ENCODE measurements around the gene PLTP.
"Not testable (repeated sequence)": the region's sequence is repeated elsewhere in the genome, so short reads cannot be mapped to it uniquely, and the experiment has no call there.

The PLTP gene

GRCh38 chr20:45958593-45958992, 46.6 kb upstream of the PLTP start:
- H3K23ac ChIP-seq (ENCODE audit: low read depth, low read length, poor library complexity) = no peak overlapping the region
- H3K27ac ChIP-seq (replicated peaks; ENCODE audit: low read length) = no peak overlapping the region
- H2BK5ac ChIP-seq (ENCODE audit: low read length) = no peak overlapping the region
- no peak overlapping the region for H3K4me2 ChIP-seq (ENCODE audit: insufficient read depth, low read length, poor library complexity, severe bottlenecking)
- no peaks in the 10 kb centered on the region for H3K4me1 ChIP-seq (ENCODE audit: control insufficient read depth in 2 of 2, insufficient read depth in 1 of 2, low read depth in 1 of 2, low read length in 2 of 2)
- peaks cover 0 to 2% of the 10 kb centered on the region in 2 donors for H3K9me3 ChIP-seq (replicated peaks in 1 of 2; ENCODE audit: control insufficient read depth in 2 of 2, insufficient read depth in 1 of 2, low read depth in 1 of 2, low read length in 2 of 2)
- WGBS, 2 donors (ENCODE audit: extremely low coverage in 2 of 2, insufficient read length in 2 of 2, insufficient replicate concordance in 1 of 2) = no CpG with 5 or more reads among the region's 4 CpGs
- peaks cover 44 to 76% of the 10 kb centered on the region in 2 donors for H3K36me3 ChIP-seq (replicated peaks in 1 of 2; ENCODE audit: control insufficient read depth in 2 of 2, insufficient read depth in 2 of 2, low read length in 2 of 2)
- H4K8ac ChIP-seq (ENCODE audit: low read depth, low read length) = no peak overlapping the region
- H3K14ac ChIP-seq (ENCODE audit: low read length) = no peak overlapping the region
- no peak overlapping the region for H3K4ac ChIP-seq (ENCODE audit: low read length)
- H2BK120ac ChIP-seq (ENCODE audit: low read depth, low read length) = no peak overlapping the region
- H2BK15ac ChIP-seq (ENCODE audit: low read length) = no peak overlapping the region
- H3K9ac ChIP-seq (ENCODE audit: low read depth, low read length, poor library complexity) = no peak overlapping the region
- H3K27me3 ChIP-seq (ENCODE audit: control insufficient read depth in 3 of 3, insufficient read depth in 3 of 3, low read depth in 1 of 3, low read length in 3 of 3) = no peaks in the 10 kb centered on the region
- no peak overlapping the region for H2AFZ ChIP-seq (ENCODE audit: low read length)
- no peak overlapping the region for H2BK12ac ChIP-seq (ENCODE audit: low read length)
- no peaks in the 10 kb centered on the region for H3K79me1 ChIP-seq (ENCODE audit: low read depth, low read length)
- no peak overlapping the region for H4K91ac ChIP-seq (ENCODE audit: low read depth, low read length, poor library complexity)
- H3K18ac ChIP-seq (ENCODE audit: low read length) = no peak overlapping the region
- no peak overlapping the region for H2AK5ac ChIP-seq (ENCODE audit: low read depth, low read length)
- DNase-seq (ENCODE audit: low spot score) = no peak
- no peak overlapping the region for H3K4me3 ChIP-seq (ENCODE audit: low read length in 2 of 2)

GRCh38 chr20:45957021-45957941, 45.3 kb upstream of the PLTP start:
- no peak overlapping the region for H4K91ac ChIP-seq (ENCODE audit: low read depth, low read length, poor library complexity)
- no peak overlapping the region for H2AK5ac ChIP-seq (ENCODE audit: low read depth, low read length)
- H3K23ac ChIP-seq (ENCODE audit: low read depth, low read length, poor library complexity) = no peak overlapping the region
- H3K4me3 ChIP-seq (ENCODE audit: low read length in 2 of 2) = no peak overlapping the region
- H3K18ac ChIP-seq (ENCODE audit: low read length) = no peak overlapping the region
- DNase-seq (ENCODE audit: low spot score) = no peak
- no peaks in the 10 kb centered on the region for H3K4me1 ChIP-seq (ENCODE audit: control insufficient read depth in 2 of 2, insufficient read depth in 1 of 2, low read depth in 1 of 2, low read length in 2 of 2)
- H2BK12ac ChIP-seq (ENCODE audit: low read length) = no peak overlapping the region
- H2BK15ac ChIP-seq (ENCODE audit: low read length) = no peak overlapping the region
- H2BK120ac ChIP-seq (ENCODE audit: low read depth, low read length) = no peak overlapping the region
- H4K8ac ChIP-seq (ENCODE audit: low read depth, low read length) = no peak overlapping the region
- no peak overlapping the region for H3K4ac ChIP-seq (ENCODE audit: low read length)
- H3K9me3 ChIP-seq (replicated peaks in 1 of 2; ENCODE audit: control insufficient read depth in 2 of 2, insufficient read depth in 1 of 2, low read depth in 1 of 2, low read length in 2 of 2) = peaks cover 0 to 2% of the 10 kb centered on the region in 2 donors
- H3K27me3 ChIP-seq (ENCODE audit: control insufficient read depth in 3 of 3, insufficient read depth in 3 of 3, low read depth in 1 of 3, low read length in 3 of 3) = no peaks in the 10 kb centered on the region
- H2AFZ ChIP-seq (ENCODE audit: low read length) = no peak overlapping the region
- no peaks in the 10 kb centered on the region for H3K79me1 ChIP-seq (ENCODE audit: low read depth, low read length)
- no peak overlapping the region for H3K27ac ChIP-seq (replicated peaks; ENCODE audit: low read length)
- H3K4me2 ChIP-seq (ENCODE audit: insufficient read depth, low read length, poor library complexity, severe bottlenecking) = no peak overlapping the region
- no peak overlapping the region for H3K14ac ChIP-seq (ENCODE audit: low read length)
- no peak overlapping the region for H3K9ac ChIP-seq (ENCODE audit: low read depth, low read length, poor library complexity)
- H3K36me3 ChIP-seq (replicated peaks in 1 of 2; ENCODE audit: control insufficient read depth in 2 of 2, insufficient read depth in 2 of 2, low read length in 2 of 2) = peaks cover 42 to 78% of the 10 kb centered on the region in 2 donors
- H2BK5ac ChIP-seq (ENCODE audit: low read length) = no peak overlapping the region
- WGBS, 2 donors (ENCODE audit: extremely low coverage in 2 of 2, insufficient read length in 2 of 2, insufficient replicate concordance in 1 of 2) = no CpG with 5 or more reads among the region's 19 CpGs

GRCh38 chr20:45956326-45956725, 44.4 kb upstream of the PLTP start:
- H3K14ac ChIP-seq (ENCODE audit: low read length); H3K27me3 ChIP-seq (ENCODE audit: control insufficient read depth in 3 of 3, insufficient read depth in 3 of 3, low read depth in 1 of 3, low read length in 3 of 3); H2BK15ac ChIP-seq (ENCODE audit: low read length); H3K79me1 ChIP-seq (ENCODE audit: low read depth, low read length); H3K27ac ChIP-seq (replicated peaks; ENCODE audit: low read length); H3K4me1 ChIP-seq (ENCODE audit: control insufficient read depth in 2 of 2, insufficient read depth in 1 of 2, low read depth in 1 of 2, low read length in 2 of 2); H3K9ac ChIP-seq (ENCODE audit: low read depth, low read length, poor library complexity); DNase-seq (ENCODE audit: low spot score); H3K4me2 ChIP-seq (ENCODE audit: insufficient read depth, low read length, poor library complexity, severe bottlenecking); H3K4ac ChIP-seq (ENCODE audit: low read length); H4K8ac ChIP-seq (ENCODE audit: low read depth, low read length); H3K18ac ChIP-seq (ENCODE audit: low read length); H3K9me3 ChIP-seq (replicated peaks in 1 of 2; ENCODE audit: control insufficient read depth in 2 of 2, insufficient read depth in 1 of 2, low read depth in 1 of 2, low read length in 2 of 2); H4K91ac ChIP-seq (ENCODE audit: low read depth, low read length, poor library complexity); H3K4me3 ChIP-seq (ENCODE audit: low read length in 2 of 2); H2AFZ ChIP-seq (ENCODE audit: low read length); H2BK5ac ChIP-seq (ENCODE audit: low read length); H2BK12ac ChIP-seq (ENCODE audit: low read length); H2AK5ac ChIP-seq (ENCODE audit: low read depth, low read length); H3K23ac ChIP-seq (ENCODE audit: low read depth, low read length, poor library complexity); H2BK120ac ChIP-seq (ENCODE audit: low read depth, low read length): not testable (repeated sequence)
- H3K36me3 ChIP-seq (replicated peaks in 1 of 2; ENCODE audit: control insufficient read depth in 2 of 2, insufficient read depth in 2 of 2, low read length in 2 of 2) = peaks cover 45 to 78% of the 10 kb centered on the region in 2 donors
- no CpG with 5 or more reads among the region's 10 CpGs for WGBS, 2 donors (ENCODE audit: extremely low coverage in 2 of 2, insufficient read length in 2 of 2, insufficient replicate concordance in 1 of 2)

DNA sequence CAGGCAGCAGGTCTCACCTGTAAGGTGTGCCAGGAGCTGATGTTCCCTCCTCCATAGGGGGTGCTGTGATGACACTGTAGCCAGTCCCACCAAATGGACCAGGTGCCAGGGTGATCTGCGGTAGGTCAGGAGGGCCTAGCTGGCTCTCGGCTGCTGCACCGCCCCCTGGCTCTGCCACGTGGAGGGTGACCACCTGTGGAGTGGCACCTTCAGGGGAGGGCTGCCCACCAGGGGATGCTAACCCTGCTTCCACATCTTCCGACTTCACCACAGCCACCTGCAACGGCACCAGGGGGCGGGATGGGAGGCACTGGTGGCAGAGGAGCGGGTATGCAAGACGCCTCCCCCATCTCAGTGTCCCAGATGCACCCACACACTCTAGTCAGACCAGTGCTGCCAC, 41.7 kb upstream of the PLTP start:
- no peak overlapping the region for H4K8ac ChIP-seq (ENCODE audit: low read depth, low read length)
- peaks cover 0 to 2% of the 10 kb centered on the region in 2 donors for H3K9me3 ChIP-seq (replicated peaks in 1 of 2; ENCODE audit: control insufficient read depth in 2 of 2, insufficient read depth in 1 of 2, low read depth in 1 of 2, low read length in 2 of 2)
- H3K27ac ChIP-seq (replicated peaks; ENCODE audit: low read length) = no peak overlapping the region
- peak overlapping the region; percentile 6 for H3K18ac ChIP-seq (ENCODE audit: low read length)
- no peak overlapping the region for H2BK120ac ChIP-seq (ENCODE audit: low read depth, low read length)
- H3K4me2 ChIP-seq (ENCODE audit: insufficient read depth, low read length, poor library complexity, severe bottlenecking) = no peak overlapping the region
- peak overlapping the region; percentile 20 for H3K23ac ChIP-seq (ENCODE audit: low read depth, low read length, poor library complexity)
- no peak overlapping the region for H3K9ac ChIP-seq (ENCODE audit: low read depth, low read length, poor library complexity)
- peak overlapping the region in 1 of 2 donors; percentile 63 for H3K4me3 ChIP-seq (ENCODE audit: low read length in 2 of 2)
- no peak overlapping the region for H2AK5ac ChIP-seq (ENCODE audit: low read depth, low read length)
- no peak overlapping the region for H2BK12ac ChIP-seq (ENCODE audit: low read length)
- no peak overlapping the region for H2AFZ ChIP-seq (ENCODE audit: low read length)
- no peaks in the 10 kb centered on the region for H3K27me3 ChIP-seq (ENCODE audit: control insufficient read depth in 3 of 3, insufficient read depth in 3 of 3, low read depth in 1 of 3, low read length in 3 of 3)
- H3K79me1 ChIP-seq (ENCODE audit: low read depth, low read length) = no peaks in the 10 kb centered on the region
- no CpG with 5 or more reads among the region's 9 CpGs for WGBS, 2 donors (ENCODE audit: extremely low coverage in 2 of 2, insufficient read length in 2 of 2, insufficient replicate concordance in 1 of 2)
- H4K91ac ChIP-seq (ENCODE audit: low read depth, low read length, poor library complexity) = no peak overlapping the region
- DNase-seq (ENCODE audit: low spot score) = no peak
- no peaks in the 10 kb centered on the region for H3K4me1 ChIP-seq (ENCODE audit: control insufficient read depth in 2 of 2, insufficient read depth in 1 of 2, low read depth in 1 of 2, low read length in 2 of 2)
- no peak overlapping the region for H2BK15ac ChIP-seq (ENCODE audit: low read length)
- H2BK5ac ChIP-seq (ENCODE audit: low read length) = no peak overlapping the region
- no peak overlapping the region for H3K4ac ChIP-seq (ENCODE audit: low read length)
- no peak overlapping the region for H3K14ac ChIP-seq (ENCODE audit: low read length)
- peaks cover 42 to 76% of the 10 kb centered on the region in 2 donors for H3K36me3 ChIP-seq (replicated peaks in 1 of 2; ENCODE audit: control insufficient read depth in 2 of 2, insufficient read depth in 2 of 2, low read length in 2 of 2)
